AG04449 (cell line): ENCODE results near the gene JAML.

Source experiments
- CTCF ChIA-PET: fragments of 350-600 bp; formaldehyde crosslinking; extraction: SDS; loops from one replicate; lab custom pipeline; 2021; ENCODE audit warnings: antibody characterized with exemption; lab: Yijun Ruan, JAX
- POLR2A ChIA-PET: fragments of 400-600, 350-600 bp; formaldehyde crosslinking; extraction: SDS; loops from one replicate; lab custom pipeline; 2020; ENCODE audit warnings: antibody characterized with exemption, inconsistent platforms; lab: Yijun Ruan, JAX
- DNase-seq: peaks from one replicate; pipeline ENCODE4 v3.0.0-alpha.2; 2010; ENCODE audit warnings: low read depth, low spot score
- H3K4me3 ChIP-seq: 2 replicates; pipeline ENCODE4 v1.5.1; 2011; ENCODE audit warnings: low read depth, mild to moderate bottlenecking, control low read depth, low read length
- CTCF ChIP-seq: IDR thresholded peaks from one replicate; pipeline ENCODE4 v1.5.1; 2011; ENCODE audit warnings: mild to moderate bottlenecking, moderate library complexity, low read length, control low read depth, inconsistent platforms; ENCODE audit not compliant: insufficient read depth; ENCODE audit errors: missing control alignments

The JAML gene

GRCh38 chr11:118251858-118252652 is 27.2 kb upstream of the JAML start, which contains the start of gene MPZL3:
Gene MPZL3 (minus strand): TSS chr11:118252365. CDS start chr11:118252294, 71 bp downstream.
- no peak for TF ChIP-seq CTCF
- H3K4me3 ChIP-seq: peak within 1 kb of the TSS; percentile 83
- no peak for DNase-seq
- POLR2A ChIA-PET: no interaction called here
- CTCF ChIA-PET: interaction anchor here (1.5 kb wide), 1 partner anchor 53 kb away, joined by 7 read pairs; no protein-coding TSS in a partner anchor

- ChIA-PET CTCF (no interaction called here), POLR2A (no interaction called here)
- H3K4me3 ChIP-seq: no peak overlapping the region
- no peak for DNase-seq
- TF ChIP-seq CTCF: no peak
These were observed 22.2 kb upstream of the JAML start for GRCh38 chr11:118247041-118247440.

- POLR2A ChIA-PET: no interaction called here
- CTCF ChIA-PET: no interaction called here
- no peak for TF ChIP-seq CTCF
- H3K4me3 ChIP-seq: no peak overlapping the region
- DNase-seq: no peak
These were observed 21.2 kb upstream of the JAML start for GRCh38 chr11:118245936-118246562.

GRCh38 chr11:118243993-118244762 is 19.4 kb upstream of the JAML start:
- TF ChIP-seq CTCF: no peak
- ChIA-PET POLR2A (no interaction called here), CTCF (no interaction called here)

GRCh38 chr11:118243161-118243560 is 18.4 kb upstream of the JAML start:
- H3K4me3 ChIP-seq: no peak overlapping the region
- no peak for DNase-seq
- ChIA-PET POLR2A (no interaction called here), CTCF (no interaction called here)
- no peak for TF ChIP-seq CTCF

More at GRCh38 chr11:118243993-118244762, 19.4 kb upstream of the JAML start:
- H3K4me3 ChIP-seq: no peak overlapping the region
- DNase-seq: no peak

- no peak for DNase-seq
- POLR2A ChIA-PET: no interaction called here
- no peak overlapping the region for H3K4me3 ChIP-seq
- TF ChIP-seq CTCF: no peak
- CTCF ChIA-PET: interaction anchor here (0.6 kb wide), 1 partner anchor 33 kb away, joined by 3 read pairs; no protein-coding TSS in a partner anchor
These were observed 16.9 kb upstream of the JAML start for GRCh38 chr11:118241764-118242098.
